Hindlimb muscle (tissue), 1 donor: ENCODE data around the gene MDM2. TPM values are rescaled to one million over a fixed set of nuclear protein-coding genes. Genes with fewer than 3 reads are reported as not detected.
"Not testable (repeated sequence)": the region's sequence is repeated elsewhere in the genome, so short reads cannot be mapped to it uniquely, and the experiment has no call there.

Source experiments
- DNase-seq: peaks from one replicate; pipeline ENCODE4 v3.0.0-alpha.2; 2013
- polyA plus RNA-seq: library from polyadenylated mRNA; unstranded; fragments of 120-200 nt; gene quantifications from one replicate; pipeline ENCODE4 v1.2.1, GENCODE V29; 2013; ENCODE audit not compliant: insufficient read length

Gene MDM2
- polyA plus RNA-seq, 1 donor = 40.7 TPM

GRCh38 chr12:68806488-68807237, 1.3 kb upstream of the MDM2 start:
- no peak for DNase-seq

GRCh38 chr12:68807274-68807575, 752 bp upstream of the MDM2 start:
- not testable (repeated sequence) for DNase-seq

GRCh38 chr12:68808388-68809189, 612 bp downstream of the MDM2 start:
- peak; percentile 89 for DNase-seq

- no peak for DNase-seq
Measured at GRCh38 chr12:68809190-68810026, 1.4 kb downstream of the MDM2 start.

GRCh38 chr12:68810027-68810389, 2.0 kb downstream of the MDM2 start:
- DNase-seq = not testable (repeated sequence)

GRCh38 chr12:68811573-68811972, 3.6 kb downstream of the MDM2 start:
- not testable (repeated sequence) for DNase-seq

GRCh38 chr12:68812553-68813241, 4.7 kb downstream of the MDM2 start:
- no peak for DNase-seq

GRCh38 chr12:68813242-68813593, 5.2 kb downstream of the MDM2 start:
- no peak for DNase-seq

- no peak for DNase-seq
Measured at GRCh38 chr12:68814490-68815231, 6.7 kb downstream of the MDM2 start.

GRCh38 chr12:68815232-68815927, 7.4 kb downstream of the MDM2 start:
- no peak for DNase-seq

GRCh38 chr12:68815928-68816800, 8.2 kb downstream of the MDM2 start:
- no peak for DNase-seq

- not testable (repeated sequence) for DNase-seq
Measured at GRCh38 chr12:68819481-68819880, 11.5 kb downstream of the MDM2 start.

- no peak for DNase-seq
Measured at GRCh38 chr12:68821357-68822188, 13.6 kb downstream of the MDM2 start.

GRCh38 chr12:68823696-68824095, 15.7 kb downstream of the MDM2 start:
- DNase-seq = no peak

GRCh38 chr12:68824131-68824530, 16.2 kb downstream of the MDM2 start:
- no peak for DNase-seq

- DNase-seq = no peak
Measured at GRCh38 chr12:68824597-68825250, 16.7 kb downstream of the MDM2 start.

GRCh38 chr12:68825569-68826217, 17.7 kb downstream of the MDM2 start:
- DNase-seq = no peak
